Uterus (tissue), 2 donors: ENCODE results near the gene PRSS3.
"Not testable (repeated sequence)": the region's sequence is repeated elsewhere in the genome, so short reads cannot be mapped to it uniquely, and the experiment has no call there.

Experiments used
- POLR2A ChIP-seq, 2 donors: fragments of 450-650 bp; IDR thresholded peaks; one replicate each; pipeline ENCODE4 v1.6.1; 2016; ENCODE audit warnings: antibody characterized with exemption in 2 of 2, mild to moderate bottlenecking in 1 of 2, moderate library complexity in 1 of 2
- TF ChIP-seq, protein P1 (sequence below), 4 experiments: fragments of 200-600 bp in 2 of 4; fragments of 450-650 bp in 2 of 4; sonication (generic) in 2 of 4; IDR thresholded peaks; one replicate each; pipeline ENCODE4 v1.5.1; 2016 to 2019; ENCODE audit warnings: antibody characterized with exemption in 4 of 4, mild to moderate bottlenecking in 2 of 4, moderate library complexity in 1 of 4

DNA sequence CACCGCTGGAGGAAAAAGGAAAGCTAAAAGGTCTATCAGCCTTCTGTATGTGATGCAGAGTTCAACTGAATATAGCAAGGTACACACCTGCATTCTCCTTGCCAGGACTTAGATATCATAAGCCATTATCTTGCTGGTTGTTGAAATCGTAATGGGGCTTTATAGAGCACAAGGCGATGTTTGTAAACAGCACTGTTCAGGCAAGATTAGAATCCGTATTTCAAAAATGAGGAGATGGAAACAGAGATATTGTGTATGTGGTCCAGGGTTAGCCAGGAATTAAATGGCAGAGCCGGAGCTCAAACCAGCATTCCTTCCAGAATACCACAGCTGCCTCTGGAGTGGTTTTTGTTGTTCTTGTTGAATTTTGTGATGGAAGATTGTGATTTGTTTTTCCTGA, 42.6 kb upstream of the PRSS3 start:
- TF ChIP-seq, protein P1, sequence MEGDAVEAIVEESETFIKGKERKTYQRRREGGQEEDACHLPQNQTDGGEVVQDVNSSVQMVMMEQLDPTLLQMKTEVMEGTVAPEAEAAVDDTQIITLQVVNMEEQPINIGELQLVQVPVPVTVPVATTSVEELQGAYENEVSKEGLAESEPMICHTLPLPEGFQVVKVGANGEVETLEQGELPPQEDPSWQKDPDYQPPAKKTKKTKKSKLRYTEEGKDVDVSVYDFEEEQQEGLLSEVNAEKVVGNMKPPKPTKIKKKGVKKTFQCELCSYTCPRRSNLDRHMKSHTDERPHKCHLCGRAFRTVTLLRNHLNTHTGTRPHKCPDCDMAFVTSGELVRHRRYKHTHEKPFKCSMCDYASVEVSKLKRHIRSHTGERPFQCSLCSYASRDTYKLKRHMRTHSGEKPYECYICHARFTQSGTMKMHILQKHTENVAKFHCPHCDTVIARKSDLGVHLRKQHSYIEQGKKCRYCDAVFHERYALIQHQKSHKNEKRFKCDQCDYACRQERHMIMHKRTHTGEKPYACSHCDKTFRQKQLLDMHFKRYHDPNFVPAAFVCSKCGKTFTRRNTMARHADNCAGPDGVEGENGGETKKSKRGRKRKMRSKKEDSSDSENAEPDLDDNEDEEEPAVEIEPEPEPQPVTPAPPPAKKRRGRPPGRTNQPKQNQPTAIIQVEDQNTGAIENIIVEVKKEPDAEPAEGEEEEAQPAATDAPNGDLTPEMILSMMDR (IDR thresholded peaks at IDR 0.05): not testable (repeated sequence)
- TF ChIP-seq POLR2A (IDR thresholded peaks at IDR 0.05): not testable (repeated sequence)
